Smooth muscle cell (in vitro differentiated cells): ENCODE results near the gene FBXW4. TPM values are rescaled to one million over a fixed set of nuclear protein-coding genes. Genes with fewer than 3 reads are reported as not detected.
"Not testable (repeated sequence)": the region's sequence is repeated elsewhere in the genome, so short reads cannot be mapped to it uniquely, and the experiment has no call there.

Experiments used
- DNase-seq: peaks from one replicate; lab custom pipeline; 2025; ENCODE audit not compliant: unreplicated experiment; lab: John Stamatoyannopoulos, UW
- H2AFZ ChIP-seq: fragments of 200-600 bp; sonication (generic); 2 replicates; pipeline ENCODE4 v1.6.0; 2016; ENCODE audit warnings: antibody characterized with exemption, low read depth, mild to moderate bottlenecking
- H3F3A ChIP-seq: fragments of 200-600 bp; sonication (generic); 2 replicates; pipeline ENCODE4 v1.6.0; 2017; ENCODE audit warnings: antibody characterized with exemption, low read depth
- H3K27ac ChIP-seq: fragments of 200-600 bp; sonication (generic); 2 replicates; pipeline ENCODE4 v1.5.1; 2016; ENCODE audit warnings: low read depth, mild to moderate bottlenecking
- H3K27me3 ChIP-seq: fragments of 200-600 bp; sonication (generic); 2 replicates; pipeline ENCODE4 v1.6.1; 2016; ENCODE audit warnings: low read depth, mild to moderate bottlenecking
- H3K36me3 ChIP-seq: fragments of 200-600 bp; sonication (generic); 2 replicates; pipeline ENCODE4 v1.5.1; 2016; ENCODE audit warnings: low read depth
- H3K4me1 ChIP-seq: fragments of 200-600 bp; sonication (generic); 2 replicates; pipeline ENCODE4 v1.5.1; 2016; ENCODE audit warnings: low read depth
- H3K4me2 ChIP-seq: fragments of 200-600 bp; sonication (generic); 2 replicates; pipeline ENCODE4 v1.6.0; 2016; ENCODE audit warnings: mild to moderate bottlenecking
- H3K4me3 ChIP-seq: fragments of 200-600 bp; sonication (generic); 2 replicates; pipeline ENCODE4 v1.5.1; 2016; ENCODE audit warnings: mild to moderate bottlenecking
- H3K79me2 ChIP-seq: fragments of 200-600 bp; sonication (generic); 2 replicates; pipeline ENCODE4 v1.6.0; 2016; ENCODE audit warnings: low read depth, mild to moderate bottlenecking
- H3K9ac ChIP-seq: fragments of 200-600 bp; sonication (generic); 2 replicates; pipeline ENCODE4 v1.6.0; 2016; ENCODE audit warnings: low read depth
- H3K9me3 ChIP-seq: fragments of 200-600 bp; sonication (generic); replicated peaks from 2 replicates; pipeline ENCODE4 v1.5.1; 2016; ENCODE audit warnings: low read depth
- H4K20me1 ChIP-seq: fragments of 200-600 bp; sonication (generic); 2 replicates; pipeline ENCODE4 v1.6.0; 2016; ENCODE audit warnings: low read depth
- CTCF ChIP-seq: fragments of 200-600 bp; sonication (generic); IDR thresholded peaks from 2 replicates; pipeline ENCODE4 v1.5.1; 2017; ENCODE audit warnings: borderline replicate concordance, mild to moderate bottlenecking, antibody characterized with exemption; ENCODE audit not compliant: insufficient read depth, poor library complexity, severe bottlenecking
- WGBS: methylation state at CpG from one replicate; pipeline ENCODE4 v1.1.7; 2016; ENCODE audit warnings: low lambda C conversion rate; 5-methylcytosine and 5-hydroxymethylcytosine counted together
- polyA plus RNA-seq: library from polyadenylated mRNA; unstranded; fragments of >200 nt; fragmentation: Nextera tagmentation; extraction: Ambion mirVana; gene quantifications from 2 replicates; pipeline ENCODE4 v1.2.1, GENCODE V29; 2016
- total RNA-seq: library from RNA; depleted of rRNA; stranded (reverse); fragments of >200 nt; gene quantifications from 2 replicates; pipeline ENCODE4 v1.2.3, GENCODE V29; 2014

Gene FBXW4
- total and polyA plus RNA-seq, 2 experiments from 2014 or later, result 7.2 to 12.1 TPM

- Histone ChIP-seq H3K4me1 (peaks cover 18% of the 10 kb centered on the region), H3K4me3 (no peak overlapping the region), H3K27ac (no peak overlapping the region), H3F3A (no peaks in the 10 kb centered on the region), H4K20me1 (peaks cover 27% of the 10 kb centered on the region), H3K9me3 (no peaks in the 10 kb centered on the region), H3K27me3 (no peaks in the 10 kb centered on the region), H3K4me2 (no peak overlapping the region), H3K79me2 (no peaks in the 10 kb centered on the region), H3K9ac (no peak overlapping the region), H2AFZ (no peak overlapping the region), H3K36me3 (no peaks in the 10 kb centered on the region)
- TF ChIP-seq CTCF, result no peak
- no peak for DNase-seq
- 93% methylated on average over 1 of the region's 1 CpG for WGBS
Observed at GRCh38 chr10:101645659-101646058, 49.3 kb downstream of the FBXW4 start.

- Histone ChIP-seq H4K20me1 (peaks cover 33% of the 10 kb centered on the region), H3K79me2 (no peaks in the 10 kb centered on the region), H3K4me3 (no peak overlapping the region), H3F3A (no peaks in the 10 kb centered on the region), H2AFZ (no peak overlapping the region), H3K27me3 (no peaks in the 10 kb centered on the region), H3K27ac (no peak overlapping the region), H3K9me3 (no peaks in the 10 kb centered on the region), H3K4me2 (no peak overlapping the region), H3K36me3 (no peaks in the 10 kb centered on the region), H3K9ac (no peak overlapping the region), H3K4me1 (peaks cover 15% of the 10 kb centered on the region)
- 62% methylated on average over 3 of the region's 3 CpGs for WGBS
- TF ChIP-seq CTCF, result no peak
- no peak for DNase-seq
Observed at GRCh38 chr10:101644002-101644401, 51.0 kb downstream of the FBXW4 start.

GRCh38 chr10:101643546-101643945, 51.4 kb downstream of the FBXW4 start:
- H3K27me3 ChIP-seq, result no peaks in the 10 kb centered on the region
- H3K79me2 ChIP-seq, result no peaks in the 10 kb centered on the region
- no peak for DNase-seq
- no peaks in the 10 kb centered on the region for H3F3A ChIP-seq
- no peak overlapping the region for H3K4me3 ChIP-seq
- no peaks in the 10 kb centered on the region for H3K9me3 ChIP-seq
- TF ChIP-seq CTCF, result no peak
- no peak overlapping the region for H3K9ac ChIP-seq
- WGBS, result 86% methylated on average over 3 of the region's 3 CpGs
- H3K4me1 ChIP-seq, result peaks cover 15% of the 10 kb centered on the region
- no peak overlapping the region for H3K4me2 ChIP-seq
- no peaks in the 10 kb centered on the region for H3K36me3 ChIP-seq
- no peak overlapping the region for H2AFZ ChIP-seq
- H3K27ac ChIP-seq, result no peak overlapping the region
- peaks cover 29% of the 10 kb centered on the region for H4K20me1 ChIP-seq

- Histone ChIP-seq H3F3A (no peaks in the 10 kb centered on the region), H3K4me1 (peaks cover 9% of the 10 kb centered on the region), H3K9me3 (no peaks in the 10 kb centered on the region), H3K27ac (no peak overlapping the region), H3K27me3 (no peaks in the 10 kb centered on the region), H3K36me3 (no peaks in the 10 kb centered on the region), H3K9ac (no peak overlapping the region), H3K4me3 (no peak overlapping the region), H2AFZ (no peak overlapping the region), H3K79me2 (no peaks in the 10 kb centered on the region), H4K20me1 (peaks cover 20% of the 10 kb centered on the region), H3K4me2 (no peak overlapping the region)
- DNase-seq, result no peak
- 100% methylated on average over 2 of the region's 2 CpGs for WGBS
- no peak for TF ChIP-seq CTCF
Observed at GRCh38 chr10:101639141-101639900, 55.6 kb downstream of the FBXW4 start.

GRCh38 chr10:101633510-101633909, 61.5 kb downstream of the FBXW4 start:
- not testable (repeated sequence) for H3K27ac ChIP-seq, H3K4me3 ChIP-seq, H2AFZ ChIP-seq, H3K9me3 ChIP-seq, H3K9ac ChIP-seq, H3K27me3 ChIP-seq, H3K79me2 ChIP-seq, DNase-seq, H3F3A ChIP-seq, H3K36me3 ChIP-seq, H3K4me2 ChIP-seq
- Histone ChIP-seq H4K20me1 (peaks cover 61% of the 10 kb centered on the region), H3K4me1 (peaks cover 10% of the 10 kb centered on the region)
- over 99% methylated on average over 4 of the region's 4 CpGs for WGBS
